Pancreas (tissue), 10 donors: ENCODE measurements around the gene DHRSX. TPM values are rescaled to one million over a fixed set of nuclear protein-coding genes. Genes with fewer than 3 reads are reported as not detected.
"Not testable (repeated sequence)": the region's sequence is repeated elsewhere in the genome, so short reads cannot be mapped to it uniquely, and the experiment has no call there.

Source experiments
- ATAC-seq, 4 donors: fragments of 200-7000 bp; cut with Tn5 transposase; one replicate each; pipeline versions ENCODE4 v1.8.0 to v1.9.1; 2020; ENCODE audit warnings: mild to moderate bottlenecking in 4 of 4, moderate library complexity in 4 of 4
- DNase-seq, 6 donors: peaks; one replicate each; pipeline ENCODE4 v3.0.0-alpha.2; 2020
- FAIRE-seq: peaks from 2 replicates; lab custom pipeline; 2012; peaks lifted over from hg19 to GRCh38; lab: Jason Lieb, UNC
- H3K27ac ChIP-seq, 4 donors: fragments of 200-600 bp; sonication (generic); 1 replicate in 3 of 4; 2 replicates in 1 of 4; pipeline versions ENCODE4 v1.5.0 to v1.8.0; 2020
- H3K27me3 ChIP-seq, 4 donors: fragments of 200-600 bp; one replicate each; pipeline ENCODE4 v1.8.0; 2021
- H3K36me3 ChIP-seq, 3 donors: fragments of 200-600 bp; sonication (generic) in 1 of 3; one replicate each; pipeline versions ENCODE4 v1.5.0 to v1.8.0; 2020 to 2021
- H3K4me1 ChIP-seq, 3 donors: fragments of 200-600 bp; one replicate each; pipeline ENCODE4 v1.8.0; 2021
- H3K4me3 ChIP-seq, 4 donors: fragments of 200-600 bp; sonication (generic) in 2 of 4; one replicate each; pipeline versions ENCODE4 v1.5.0 to v1.8.0; 2020 to 2021
- H3K9me3 ChIP-seq, 4 donors: fragments of 200-600 bp; one replicate each; pipeline ENCODE4 v1.8.0; 2021
- WGBS, 2 donors: extraction: QIAGEN DNeasy Blood & Tissue Kit; methylation state at CpG; one replicate each; pipeline ENCODE4 v1.1.7; 2013; 5-methylcytosine and 5-hydroxymethylcytosine counted together
- intact Hi-C, 3 donors: fragments of 100-400 bp; cut with DNase I; formaldehyde crosslinking; loops; one replicate each; pipeline versions ENCODE4 v1.11.1 to v1.14.2; 2022
- polyA plus RNA-seq, 2 donors: library from polyadenylated mRNA; stranded (reverse); fragments of 200-250 nt; gene quantifications; one replicate each; pipeline ENCODE4 v1.2.3, GENCODE V29; 2013
- total RNA-seq, 6 donors: library from RNA; stranded (reverse); fragmentation: NEBNext Ultra II Directional in 4 of 6; extraction: Animal tissue kit (Norgen Biotek cat#: 25700) in 4 of 6; gene quantifications; one replicate each; pipeline versions ENCODE4 v1.2.1 to v1.2.4, GENCODE V29; 2021 to 2023
- TF ChIP-seq, protein P1 (sequence below), 4 donors: fragments of 200-600 bp; sonication (generic) in 3 of 4; IDR thresholded peaks; one replicate each; pipeline versions ENCODE4 v1.5.0 to v1.8.0; 2021; ENCODE audit warnings: antibody characterized with exemption in 4 of 4
- donor health status: healthy with polysubstance abuse.
- donor health status: DM: no; HTN: no; CAD: no; lungs with moderate emphysema.
- donor health status: DM: no; HTN: no; CAD: no.
- donor health status: control.
- donor health status: control.
- donor health status: Bipolar disorder and iron deficiency.
- donor health status: DM: yes; HTN: yes; CAD: no.
- donor health status: DM: no; HTN: no; CAD: no.
- donor health status: DM: no; HTN: no; CAD: no.
- donor health status: DM: yes; HTN: yes; CAD: no.

DHRSX gene
- total and polyA plus RNA-seq, 8 donors: 8.1 to 26.5 (median 17.2) TPM

DNA sequence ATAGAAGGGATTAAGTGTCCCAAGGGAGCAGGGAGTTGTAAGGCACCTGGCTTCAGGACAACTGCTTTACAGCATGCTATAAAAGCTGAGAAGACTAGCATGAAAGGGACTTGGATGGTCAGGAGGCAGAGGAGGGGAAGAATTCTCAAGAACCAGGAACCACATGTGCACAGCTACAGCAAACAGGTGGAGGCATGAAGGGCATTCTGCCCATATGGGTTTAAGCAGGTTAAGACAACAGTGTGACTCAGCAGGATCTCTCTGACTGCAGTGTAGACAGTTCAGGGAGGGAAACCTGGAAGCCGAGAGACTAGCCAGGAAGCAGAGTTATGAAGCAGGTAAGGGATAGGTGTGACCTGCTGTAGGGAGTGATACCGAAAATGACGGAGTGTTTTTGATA lies 117.0 kb downstream of the DHRSX start:
- intact Hi-C loops: no loop called here
- WGBS, 2 donors: 92% methylated on average over 3 of the region's 3 CpGs
- Histone ChIP-seq H3K4me1 (peaks cover 0 to 8% (median 5%) of the 10 kb centered on the region in 3 donors), H3K9me3 (no peaks in the 10 kb centered on the region), H3K27me3 (no peaks in the 10 kb centered on the region), H3K27ac (no peak overlapping the region), H3K4me3 (no peak overlapping the region), H3K36me3 (no peaks in the 10 kb centered on the region)
- DNase-seq: no peak
- FAIRE-seq: no peak
- ATAC-seq: peak in 2 of 4 donors; percentile 44 to 52
- TF ChIP-seq, protein P1, sequence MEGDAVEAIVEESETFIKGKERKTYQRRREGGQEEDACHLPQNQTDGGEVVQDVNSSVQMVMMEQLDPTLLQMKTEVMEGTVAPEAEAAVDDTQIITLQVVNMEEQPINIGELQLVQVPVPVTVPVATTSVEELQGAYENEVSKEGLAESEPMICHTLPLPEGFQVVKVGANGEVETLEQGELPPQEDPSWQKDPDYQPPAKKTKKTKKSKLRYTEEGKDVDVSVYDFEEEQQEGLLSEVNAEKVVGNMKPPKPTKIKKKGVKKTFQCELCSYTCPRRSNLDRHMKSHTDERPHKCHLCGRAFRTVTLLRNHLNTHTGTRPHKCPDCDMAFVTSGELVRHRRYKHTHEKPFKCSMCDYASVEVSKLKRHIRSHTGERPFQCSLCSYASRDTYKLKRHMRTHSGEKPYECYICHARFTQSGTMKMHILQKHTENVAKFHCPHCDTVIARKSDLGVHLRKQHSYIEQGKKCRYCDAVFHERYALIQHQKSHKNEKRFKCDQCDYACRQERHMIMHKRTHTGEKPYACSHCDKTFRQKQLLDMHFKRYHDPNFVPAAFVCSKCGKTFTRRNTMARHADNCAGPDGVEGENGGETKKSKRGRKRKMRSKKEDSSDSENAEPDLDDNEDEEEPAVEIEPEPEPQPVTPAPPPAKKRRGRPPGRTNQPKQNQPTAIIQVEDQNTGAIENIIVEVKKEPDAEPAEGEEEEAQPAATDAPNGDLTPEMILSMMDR (IDR thresholded peaks at IDR 0.05): no peak

DNA sequence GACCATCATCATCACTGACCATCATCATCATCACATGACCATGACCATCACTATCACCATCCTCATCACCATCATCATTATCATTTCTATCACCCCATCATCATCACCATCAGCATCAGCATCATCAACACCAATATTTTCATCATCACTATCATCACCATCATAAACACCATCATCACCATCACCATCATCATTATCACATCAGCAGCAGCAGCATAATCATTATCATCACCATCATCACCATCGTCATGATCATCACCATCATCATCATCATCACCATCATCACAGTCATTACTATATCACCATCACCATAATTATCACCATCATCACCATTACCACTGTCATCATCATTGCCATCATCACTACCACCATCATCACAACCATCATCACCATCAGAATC lies 117.6 kb downstream of the DHRSX start:
- 97 to 99% methylated on average over 1 of the region's 1 CpG for WGBS, 2 donors
- ATAC-seq (no peak), DNase-seq (no peak), FAIRE-seq (no peak)
- TF ChIP-seq, protein P1 (IDR thresholded peaks at IDR 0.05): no peak
- Histone ChIP-seq H3K4me3 (no peak overlapping the region), H3K9me3 (no peaks in the 10 kb centered on the region), H3K27ac (no peak overlapping the region), H3K27me3 (no peaks in the 10 kb centered on the region), H3K4me1 (peaks cover 0 to 5% (median 5%) of the 10 kb centered on the region in 3 donors), H3K36me3 (no peaks in the 10 kb centered on the region)
- intact Hi-C loops: no loop called here

DNA sequence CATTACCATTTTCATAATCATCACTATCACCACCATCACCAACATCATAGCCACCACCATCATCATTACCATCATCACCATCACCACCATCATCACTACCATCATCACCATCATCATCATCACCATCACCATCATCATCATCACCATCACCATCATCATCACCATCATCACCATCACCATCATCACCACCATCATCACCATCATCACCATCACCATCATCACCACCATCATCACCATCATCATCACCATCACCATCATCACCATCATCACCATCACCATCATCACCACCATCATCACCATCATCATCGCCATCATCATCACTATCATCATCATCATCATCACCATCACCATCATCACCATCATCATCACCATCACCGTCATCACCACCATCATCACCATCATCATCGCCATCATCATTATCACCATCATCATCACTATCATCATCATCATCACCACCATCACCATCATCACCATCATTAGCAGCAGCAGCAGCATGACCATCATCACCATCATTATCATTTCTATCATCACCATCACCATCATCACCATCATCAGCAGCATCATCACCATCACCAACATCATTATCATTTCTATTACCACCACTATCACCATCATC lies 118.2 kb downstream of the DHRSX start:
- FAIRE-seq: peak; percentile 47
- H3K4me1 ChIP-seq, intact Hi-C loops, H3K27me3 ChIP-seq, H3K27ac ChIP-seq, ATAC-seq, H3K36me3 ChIP-seq, H3K9me3 ChIP-seq, DNase-seq, H3K4me3 ChIP-seq: not testable (repeated sequence)
- 95 to 99% methylated on average over 3 of the region's 3 CpGs for WGBS, 2 donors

DNA sequence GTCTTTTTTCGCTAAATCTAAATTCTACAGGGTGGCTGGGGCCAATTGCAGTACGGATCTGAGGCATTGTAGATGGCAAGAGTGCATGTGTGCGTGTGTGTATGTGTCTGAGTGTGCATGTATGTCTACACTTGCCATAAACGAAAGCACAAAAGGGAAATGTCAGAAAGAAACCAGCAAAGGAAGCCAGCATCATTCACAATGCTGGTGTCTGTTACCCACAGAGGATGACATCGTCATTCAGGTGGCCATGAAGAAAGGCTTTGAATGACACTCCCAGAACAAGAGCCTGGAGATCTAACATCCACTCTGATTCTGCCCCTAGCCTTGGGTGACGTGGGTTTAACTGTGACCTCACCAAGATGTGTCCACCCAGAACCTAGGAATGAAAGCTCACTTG lies 124.6 kb downstream of the DHRSX start:
- Histone ChIP-seq H3K4me1 (no peaks in the 10 kb centered on the region), H3K4me3 (no peak overlapping the region), H3K36me3 (no peaks in the 10 kb centered on the region), H3K9me3 (no peaks in the 10 kb centered on the region), H3K27ac (no peak overlapping the region), H3K27me3 (no peaks in the 10 kb centered on the region)
- TF ChIP-seq, protein P1 (IDR thresholded peaks at IDR 0.05): no peak
- no peak for DNase-seq
- WGBS, 2 donors: 96 to 97% methylated on average over 6 of the region's 6 CpGs
- no peak for ATAC-seq
- FAIRE-seq: no peak
- intact Hi-C loops: no loop called here

DNA sequence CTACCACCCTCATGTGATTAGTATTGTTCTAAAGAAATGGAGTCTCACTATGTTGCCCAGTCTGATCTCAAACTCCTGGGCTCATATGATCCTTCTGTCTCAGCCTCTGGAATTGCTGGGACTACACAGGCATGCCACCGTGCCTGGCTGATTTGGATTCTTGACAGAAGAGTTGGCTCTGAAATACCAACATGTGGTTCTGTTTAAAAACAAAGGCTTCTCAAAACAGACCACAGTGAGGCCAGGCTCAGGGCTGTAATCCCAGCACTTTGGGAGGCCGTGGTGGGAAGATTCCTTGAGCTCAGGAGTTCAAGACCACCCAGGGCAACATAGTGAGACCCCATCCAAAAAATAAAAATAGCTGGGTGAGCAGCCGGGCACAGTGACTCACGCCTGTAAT lies 126.7 kb downstream of the DHRSX start:
- 83 to 87% methylated on average over 4 of the region's 4 CpGs for WGBS, 2 donors
- H3K36me3 ChIP-seq: no peaks in the 10 kb centered on the region
- TF ChIP-seq, protein P1 (IDR thresholded peaks at IDR 0.05): no peak
- H3K27me3 ChIP-seq: no peaks in the 10 kb centered on the region
- H3K27ac ChIP-seq: no peak overlapping the region
- H3K4me1 ChIP-seq: no peaks in the 10 kb centered on the region
- no peaks in the 10 kb centered on the region for H3K9me3 ChIP-seq
- intact Hi-C loops: no loop called here
- FAIRE-seq (no peak), DNase-seq (no peak), ATAC-seq (no peak)
- H3K4me3 ChIP-seq: no peak overlapping the region
